NCI-H1105 treated with DMSO at 0.1 percent for 48 hours (cell line): ENCODE measurements around the gene CNRIP1.
"Not testable (repeated sequence)": the region's sequence is repeated elsewhere in the genome, so short reads cannot be mapped to it uniquely, and the experiment has no call there.

Experiments used
- DNase-seq: peaks from one replicate; lab custom pipeline; 2025; lab: John Stamatoyannopoulos, UW

CNRIP1 gene

DNA sequence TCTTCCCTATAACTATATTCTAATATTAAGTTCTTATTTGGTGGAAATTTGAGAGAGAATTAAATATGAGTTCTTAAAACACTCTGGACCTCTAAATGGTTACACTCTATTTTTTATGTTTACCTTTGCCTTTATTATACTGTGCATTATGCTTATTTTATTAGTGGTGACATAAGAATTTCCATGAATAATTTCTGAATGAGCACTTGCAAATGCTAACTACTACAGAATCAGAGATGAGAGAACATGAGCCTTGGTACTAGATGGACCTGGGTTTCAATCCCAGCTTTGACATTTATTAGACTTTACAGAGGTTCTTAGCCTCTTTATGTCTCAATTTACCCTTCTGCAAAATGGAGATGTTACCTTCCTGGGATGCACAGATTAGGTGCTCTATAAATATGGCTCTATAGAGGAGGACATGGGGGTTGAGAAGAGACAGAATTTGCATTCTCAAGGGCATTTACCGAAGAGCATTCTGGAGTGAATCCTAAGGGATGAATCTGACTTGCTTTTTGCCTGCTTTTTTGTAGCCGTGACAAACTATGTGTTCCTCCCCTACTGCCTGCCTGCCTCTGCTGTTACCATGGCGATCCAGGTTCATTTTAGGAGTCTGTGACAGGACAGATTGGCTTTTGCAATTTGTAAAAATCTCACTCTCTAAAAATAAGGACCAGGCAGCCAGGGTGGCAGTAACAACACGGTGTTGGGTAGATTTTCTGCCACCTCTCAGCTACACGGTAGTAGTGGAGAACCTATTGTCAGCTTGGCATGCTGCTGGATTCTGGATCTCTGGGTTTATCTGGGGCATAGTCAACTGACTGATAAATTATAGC lies 20.7 kb upstream of the CNRIP1 start:
- no peak for DNase-seq

DNA sequence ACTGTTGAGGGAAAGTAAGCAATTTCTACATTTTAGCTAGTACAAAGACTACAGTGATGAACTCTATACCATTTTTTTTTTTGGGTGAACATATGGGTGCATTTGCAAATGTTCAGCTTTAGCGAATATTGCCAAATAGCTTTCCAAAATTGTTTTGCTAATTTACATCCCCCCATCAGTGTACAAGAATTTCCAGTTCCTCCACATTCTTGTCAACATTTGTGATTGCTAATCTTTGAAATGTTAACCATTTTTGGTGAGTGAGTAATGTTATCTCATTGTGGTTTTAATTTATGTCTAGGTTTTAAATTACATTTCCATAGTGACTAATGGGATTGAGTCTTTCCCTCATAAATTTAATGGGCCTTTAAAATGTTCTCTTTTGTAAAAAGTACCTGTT lies 16.4 kb upstream of the CNRIP1 start:
- no peak for DNase-seq

DNA sequence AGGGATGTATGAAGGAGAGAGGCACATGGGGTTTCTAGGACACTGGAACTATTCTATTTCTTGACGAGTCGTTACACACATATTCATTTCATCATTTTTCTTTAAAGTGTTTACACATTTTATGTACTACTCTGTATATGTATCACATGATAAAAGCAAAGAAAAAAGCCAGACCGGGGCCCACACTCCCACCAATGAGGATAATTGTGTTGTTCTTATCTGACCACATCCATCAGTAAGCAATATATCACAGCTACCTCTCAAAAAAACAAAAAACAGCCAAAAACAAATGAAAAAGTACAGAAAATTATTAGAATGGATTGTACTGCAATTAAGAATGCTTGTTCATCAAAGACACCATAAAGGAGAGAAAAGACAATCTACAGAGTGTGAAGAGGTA lies 14.2 kb upstream of the CNRIP1 start:
- no peak for DNase-seq

DNA sequence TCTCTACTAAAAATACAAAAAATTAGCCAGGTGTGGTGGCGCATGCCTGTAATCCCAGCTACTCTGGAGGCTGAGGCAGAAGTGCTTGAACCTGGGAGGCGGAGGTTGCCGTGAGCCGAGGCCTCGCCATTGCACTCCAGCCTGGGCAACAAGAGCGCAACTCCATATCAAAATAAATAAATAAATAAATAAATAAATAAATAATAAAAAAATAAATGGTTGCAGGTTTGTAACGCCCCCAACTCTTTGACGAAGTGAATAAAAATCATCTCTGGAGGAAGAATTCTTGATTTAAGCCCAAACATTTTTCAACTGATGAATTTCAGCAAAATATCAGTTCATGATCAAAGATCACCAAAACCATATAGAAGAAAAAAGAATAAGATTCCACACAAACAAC lies 13.3 kb upstream of the CNRIP1 start:
- DNase-seq: no peak

DNA sequence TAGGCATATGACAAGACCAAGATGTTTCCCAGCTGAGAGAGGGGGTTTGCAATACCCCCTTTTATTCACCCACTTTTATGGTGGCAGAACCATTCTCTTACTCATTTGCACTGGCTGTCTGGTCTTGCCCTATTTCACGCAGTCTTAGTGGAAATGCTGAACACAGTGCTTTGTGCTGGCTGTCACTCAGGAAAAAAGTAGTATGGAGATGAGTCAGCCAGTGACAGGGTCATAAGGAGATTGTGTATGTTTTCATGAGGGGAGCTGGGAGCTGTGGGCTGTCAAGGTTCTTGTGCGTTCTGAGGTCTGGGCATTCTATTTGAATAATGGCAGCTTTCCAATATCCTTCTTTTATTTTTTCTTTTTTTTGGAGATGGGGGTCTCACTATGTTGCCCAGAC lies 10.9 kb upstream of the CNRIP1 start:
- no peak for DNase-seq

DNA sequence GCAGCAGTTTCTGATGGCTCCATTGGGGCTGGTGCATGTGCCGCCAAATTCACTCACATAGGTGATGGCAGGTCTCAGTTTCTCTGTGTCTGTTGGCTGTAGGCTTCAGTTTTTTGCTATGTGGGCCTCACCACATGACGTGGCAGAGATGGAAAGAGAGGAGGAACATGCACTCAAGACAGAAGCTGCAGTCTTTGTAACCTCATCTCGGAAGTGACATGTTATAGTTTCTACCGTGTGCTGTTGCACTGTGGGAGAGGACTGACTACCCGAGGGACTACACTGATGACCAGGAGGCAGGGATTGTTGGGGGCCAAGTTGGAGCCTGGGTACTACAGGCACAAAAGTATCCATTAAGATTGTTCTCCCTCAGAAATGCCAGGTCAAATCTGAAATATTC lies 9.2 kb upstream of the CNRIP1 start:
- DNase-seq: no peak

DNA sequence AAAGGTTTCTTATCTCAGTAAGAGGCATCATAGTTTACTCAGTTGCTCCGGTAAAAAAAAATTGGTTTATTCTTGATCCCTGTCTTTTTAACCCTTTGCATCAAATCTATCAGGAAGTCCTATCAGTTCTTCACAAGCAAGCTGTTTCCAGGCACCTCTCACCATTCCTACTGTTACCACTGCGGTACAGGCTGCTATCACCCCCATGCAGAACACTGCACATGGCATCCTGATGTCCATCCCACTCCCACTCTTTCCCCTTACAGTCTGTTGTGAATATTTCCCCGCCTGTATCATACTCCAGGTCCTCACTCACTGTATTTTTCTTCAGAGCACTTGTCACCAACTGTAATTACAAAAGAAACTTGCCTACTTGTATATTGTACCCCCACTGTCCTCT lies 5.3 kb upstream of the CNRIP1 start:
- no peak for DNase-seq

DNA sequence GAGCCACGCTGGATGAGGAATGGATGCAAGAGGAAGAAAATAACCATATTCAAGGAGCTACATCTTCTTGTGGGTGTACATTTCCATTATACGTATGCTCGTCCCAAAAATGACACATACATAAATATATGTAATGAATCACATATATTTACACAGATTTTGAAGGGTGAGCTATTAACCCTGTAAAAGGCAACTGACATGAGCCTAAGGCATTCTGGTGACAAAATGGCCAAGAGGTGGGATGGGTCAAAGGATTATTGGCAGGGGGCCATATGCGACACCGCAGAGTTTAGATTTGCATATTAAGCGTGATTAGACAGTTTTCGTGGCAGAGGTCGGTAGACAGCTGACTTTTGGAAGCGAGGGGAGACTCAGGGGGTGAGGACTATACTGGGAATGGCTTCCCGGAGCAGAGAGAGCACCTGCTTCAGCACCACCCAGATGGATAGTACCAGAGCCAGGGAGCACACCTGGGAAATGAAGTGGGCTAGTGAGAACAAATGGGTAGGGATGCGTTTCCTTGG lies 431 bp upstream of the CNRIP1 start:
- peak; percentile 81 for DNase-seq

DNA sequence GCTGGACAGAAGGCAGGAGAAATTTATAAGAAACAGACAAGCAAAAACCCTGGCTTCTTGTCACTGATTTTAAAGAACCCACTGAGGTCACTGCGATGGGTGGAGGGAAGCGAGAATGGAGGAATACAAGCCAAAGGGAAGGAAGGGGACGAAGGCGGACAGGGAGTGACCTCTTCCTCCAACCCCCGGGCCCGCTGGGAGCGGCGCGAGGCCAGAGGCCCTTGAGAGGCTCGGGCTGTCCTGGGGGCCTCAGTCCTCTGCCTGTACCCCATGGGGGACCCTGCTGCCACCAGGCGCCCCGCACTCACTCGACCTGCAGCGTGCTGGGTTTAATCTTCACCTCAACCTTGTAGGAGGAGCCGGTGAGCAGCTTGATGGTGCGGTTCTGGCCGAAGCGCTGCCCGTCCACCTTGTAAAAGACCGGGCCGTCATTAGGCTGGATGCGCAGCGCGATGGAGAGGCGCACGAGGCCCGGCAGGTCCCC lies 793 bp downstream of the CNRIP1 start:
- no peak for DNase-seq

DNA sequence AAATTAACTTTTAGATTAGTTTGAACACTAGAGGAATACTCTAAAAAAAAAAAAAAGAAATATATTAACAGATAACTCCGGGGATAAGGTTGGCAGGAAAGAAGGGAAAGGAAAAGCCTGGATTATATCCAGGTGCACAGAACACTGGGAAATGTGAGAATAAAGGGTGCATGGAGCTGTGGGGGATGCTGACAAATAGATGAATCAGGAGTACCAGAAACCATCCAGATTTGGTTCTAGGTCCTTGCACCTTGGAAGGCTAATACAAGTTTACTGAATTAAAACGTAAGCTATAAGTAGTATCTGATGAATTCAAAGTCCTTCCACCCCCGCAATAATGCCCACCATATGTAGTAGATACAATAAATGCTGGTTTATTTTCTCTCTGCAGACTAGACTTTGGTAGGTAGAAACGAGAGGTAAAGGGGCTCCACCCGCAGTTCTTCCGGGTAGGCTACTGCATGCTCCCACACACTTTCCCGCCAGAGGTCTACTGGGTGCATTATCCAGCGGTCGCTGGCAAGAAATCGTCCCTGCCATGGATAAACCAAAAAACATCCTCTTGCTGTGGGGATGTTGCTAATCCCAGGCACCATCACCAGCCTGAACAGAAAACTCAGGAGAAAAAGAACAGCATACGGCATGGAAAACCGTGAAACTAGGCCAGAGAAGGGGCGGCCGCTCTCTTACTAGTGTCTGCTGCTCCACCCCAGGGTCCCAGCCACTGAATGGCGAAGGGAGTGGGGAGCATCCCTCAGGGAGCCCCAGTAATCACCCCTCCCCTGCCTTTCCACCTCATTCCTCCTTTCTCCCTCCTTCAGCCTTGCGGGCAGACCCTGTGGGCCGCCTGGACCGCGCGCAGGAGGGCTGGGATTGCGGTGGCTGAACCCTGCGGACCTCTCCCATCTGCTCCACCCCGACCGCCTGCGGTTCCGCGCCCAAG lies 1.5 kb downstream of the CNRIP1 start:
- no peak for DNase-seq

DNA sequence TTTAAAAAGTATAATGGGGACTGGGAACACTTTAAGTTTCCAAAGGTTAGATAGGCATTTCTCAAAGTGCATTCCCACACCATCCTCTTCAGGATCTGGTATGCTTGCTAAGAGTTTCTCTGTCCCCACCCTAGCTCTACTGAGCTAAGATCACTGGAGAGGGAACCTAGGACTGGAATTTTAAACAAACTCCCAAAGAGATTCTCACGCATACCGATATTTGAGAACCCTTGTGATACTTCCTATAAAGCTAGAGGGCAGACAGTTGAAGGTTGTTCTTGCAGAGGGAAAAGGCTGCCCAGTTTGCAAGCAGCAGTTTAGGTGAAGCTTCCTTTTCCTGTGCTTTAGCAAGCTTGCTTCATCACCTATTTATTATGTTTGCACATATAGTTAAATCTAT lies 3.6 kb downstream of the CNRIP1 start:
- no peak for DNase-seq

DNA sequence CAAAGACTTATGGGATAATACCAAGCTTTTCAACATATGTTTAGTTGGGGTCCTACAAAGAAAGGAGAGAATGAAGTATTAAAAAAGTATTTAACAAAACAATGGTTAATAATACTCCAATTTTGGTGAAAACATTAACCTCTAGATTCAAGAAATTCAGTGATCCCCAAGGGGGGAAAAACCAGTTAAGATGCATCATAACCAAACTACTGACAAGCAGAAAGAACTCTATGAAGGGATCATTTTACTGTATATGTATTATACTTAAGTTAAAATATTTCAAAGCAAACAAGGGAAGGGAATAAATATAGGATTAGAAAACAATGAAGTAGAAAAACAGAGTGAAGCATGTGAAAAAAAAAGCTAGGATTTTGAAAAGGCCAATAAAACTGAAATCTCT lies 8.7 kb downstream of the CNRIP1 start:
- no peak for DNase-seq

DNA sequence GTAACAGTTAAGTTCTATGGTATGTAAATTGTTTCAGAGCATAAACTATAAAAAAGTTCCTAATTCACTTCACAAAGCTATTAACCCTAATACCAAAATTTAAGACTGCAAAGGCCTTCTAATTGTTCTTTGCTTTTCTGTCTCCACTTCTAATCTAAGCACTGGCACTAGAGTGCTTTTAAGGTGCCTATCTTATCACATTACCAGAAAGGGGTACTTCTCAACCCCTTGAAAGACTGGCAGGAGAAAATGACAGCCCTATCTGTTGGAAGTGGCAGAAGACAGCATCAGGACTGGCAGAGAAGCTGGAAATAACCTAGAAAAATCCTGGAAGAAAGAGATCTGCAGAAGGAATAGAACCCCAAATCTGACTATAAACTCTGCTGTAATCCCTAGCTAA lies 10.3 kb downstream of the CNRIP1 start:
- no peak for DNase-seq

DNA sequence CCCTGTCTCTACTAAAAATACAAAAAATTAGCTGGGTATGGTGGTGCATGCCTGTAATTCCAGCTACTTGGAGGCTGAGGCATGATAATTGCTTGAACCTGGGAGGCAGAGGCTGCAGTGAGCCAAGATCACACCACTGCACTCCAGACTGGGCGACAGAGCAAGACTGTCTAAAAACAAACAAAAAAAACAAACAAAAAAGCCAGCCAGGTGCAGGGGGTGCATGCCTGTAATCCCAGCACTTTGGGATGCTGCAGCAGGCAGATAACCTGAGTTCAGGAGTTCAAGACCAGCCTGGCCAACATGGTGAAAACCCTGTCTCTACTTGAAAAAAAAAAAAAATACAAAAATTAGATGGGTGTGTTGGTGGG lies 15.9 kb downstream of the CNRIP1 start:
- DNase-seq: not testable (repeated sequence)

DNA sequence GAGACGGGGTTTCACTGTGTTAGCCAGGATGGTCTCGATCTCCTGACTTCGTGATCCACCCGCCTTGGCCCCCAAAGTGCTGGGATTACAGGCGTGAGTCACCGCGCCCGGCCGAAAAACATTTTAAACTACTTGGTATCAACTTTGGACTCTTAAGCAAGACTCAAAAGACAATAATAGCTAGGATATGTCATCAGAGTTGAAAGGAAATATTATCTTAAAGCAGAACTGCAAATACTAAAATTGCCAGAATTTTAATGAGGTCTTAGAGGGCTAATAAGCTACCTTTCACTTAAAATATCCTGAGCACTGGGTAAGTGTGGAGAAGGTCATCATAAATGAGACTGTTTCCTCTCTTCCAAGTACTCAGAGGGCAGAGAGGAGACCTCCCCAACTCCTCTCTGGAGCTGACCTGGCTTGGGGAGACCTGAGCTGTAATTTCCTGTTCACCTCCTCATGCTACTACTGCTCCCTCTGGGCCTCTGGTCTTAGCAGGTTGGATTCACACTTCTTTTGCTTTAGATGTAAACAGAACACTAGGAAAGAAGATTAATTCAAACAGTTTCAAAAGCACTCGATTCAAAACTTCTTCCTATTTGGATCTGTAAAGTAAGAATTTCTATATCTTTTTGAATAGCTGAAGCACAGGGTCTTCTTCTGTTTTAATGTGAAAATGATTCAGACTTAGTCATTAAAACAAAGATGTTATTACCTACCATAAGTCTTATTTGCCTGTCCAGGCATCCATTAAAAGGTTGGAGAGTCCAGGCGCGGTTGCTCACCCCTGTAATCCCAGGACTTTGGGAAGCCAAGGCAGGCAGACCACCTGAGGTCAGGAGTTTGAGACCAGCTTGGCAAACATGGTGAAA lies 16.5 kb downstream of the CNRIP1 start:
- DNase-seq: no peak

DNA sequence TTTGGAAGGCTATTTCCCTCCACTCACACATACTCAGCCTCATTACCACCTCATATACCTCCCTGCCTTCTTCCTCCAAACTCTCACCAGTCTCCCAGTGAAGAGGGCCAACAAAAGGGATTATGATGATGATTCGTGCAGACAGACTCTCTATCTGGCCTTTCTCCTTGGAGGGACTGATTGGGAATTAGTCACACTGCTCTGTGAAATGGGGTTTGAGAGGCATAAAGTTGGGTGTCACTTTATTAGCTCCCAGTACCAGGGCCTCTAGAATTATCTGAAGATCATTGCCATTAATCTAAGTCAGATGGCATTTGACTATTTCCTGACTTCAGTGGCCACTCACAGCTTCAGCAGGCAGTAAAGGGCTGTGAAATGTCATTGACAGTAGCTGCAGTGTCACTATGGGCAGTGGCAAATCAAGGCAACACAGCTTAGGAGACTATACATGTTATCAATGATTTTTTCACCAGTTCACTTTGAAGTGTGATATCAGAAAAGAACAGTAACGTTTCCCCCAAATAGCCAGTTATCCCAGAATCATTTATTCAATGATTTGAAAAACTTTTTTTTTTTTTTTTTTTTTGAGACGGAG lies 17.4 kb downstream of the CNRIP1 start:
- no peak for DNase-seq

DNA sequence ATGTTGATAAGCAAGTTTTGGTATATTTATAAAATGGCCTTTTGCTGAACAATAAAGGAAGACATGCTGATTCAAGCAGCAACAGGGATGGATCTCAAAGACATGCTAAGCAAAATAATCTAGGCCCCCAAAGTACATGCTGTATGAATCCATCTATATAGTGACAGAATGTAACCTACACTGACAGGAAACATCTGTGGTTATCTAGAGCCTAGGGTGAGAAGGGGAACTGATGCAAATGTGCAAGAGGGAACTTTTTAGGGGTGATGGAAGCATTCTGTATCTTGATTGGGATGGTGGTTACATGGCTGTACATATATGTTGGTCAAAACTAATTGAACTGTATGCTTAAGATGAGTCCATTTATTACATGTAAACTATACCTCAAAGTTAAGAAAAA lies 24.2 kb downstream of the CNRIP1 start:
- DNase-seq: no peak

DNA sequence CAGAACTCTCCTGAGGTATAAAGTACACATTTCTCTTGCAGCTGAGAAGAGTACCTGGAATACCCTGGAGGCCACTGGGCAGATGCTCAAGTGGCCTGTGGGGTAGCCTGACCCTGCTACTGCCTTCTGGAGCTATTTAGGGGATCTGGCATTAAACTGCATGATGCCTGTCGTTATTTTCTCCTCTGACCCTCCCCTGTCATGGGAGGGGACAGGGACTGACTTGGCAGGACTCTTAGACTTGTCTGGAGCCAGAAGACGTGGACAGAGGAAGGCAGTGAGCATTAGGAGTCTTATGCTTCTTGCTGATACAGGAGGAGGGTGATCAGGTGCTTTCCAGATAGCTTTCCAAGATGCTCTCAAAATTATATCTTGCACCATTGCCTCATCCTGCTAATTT lies 24.8 kb downstream of the CNRIP1 start:
- no peak for DNase-seq

DNA sequence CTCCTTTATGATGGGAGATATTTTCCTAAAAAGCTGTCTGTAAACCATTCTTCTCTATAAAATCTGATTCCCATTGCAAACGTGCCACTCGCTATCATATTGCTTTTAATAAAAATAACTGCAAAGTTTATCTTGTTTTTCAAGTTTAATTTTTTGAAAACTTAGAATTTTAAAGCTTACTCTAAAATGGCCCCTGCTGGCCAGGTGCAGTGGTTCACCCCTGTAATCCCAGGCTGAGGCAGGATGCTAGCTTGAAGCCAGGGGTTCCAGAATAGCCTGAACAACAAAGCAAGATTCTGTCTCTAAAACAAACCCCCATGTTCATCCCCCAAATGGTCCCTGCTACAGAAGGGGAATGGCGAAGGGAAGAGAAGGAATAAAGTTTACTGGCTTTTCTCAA lies 25.6 kb downstream of the CNRIP1 start:
- DNase-seq: no peak

DNA sequence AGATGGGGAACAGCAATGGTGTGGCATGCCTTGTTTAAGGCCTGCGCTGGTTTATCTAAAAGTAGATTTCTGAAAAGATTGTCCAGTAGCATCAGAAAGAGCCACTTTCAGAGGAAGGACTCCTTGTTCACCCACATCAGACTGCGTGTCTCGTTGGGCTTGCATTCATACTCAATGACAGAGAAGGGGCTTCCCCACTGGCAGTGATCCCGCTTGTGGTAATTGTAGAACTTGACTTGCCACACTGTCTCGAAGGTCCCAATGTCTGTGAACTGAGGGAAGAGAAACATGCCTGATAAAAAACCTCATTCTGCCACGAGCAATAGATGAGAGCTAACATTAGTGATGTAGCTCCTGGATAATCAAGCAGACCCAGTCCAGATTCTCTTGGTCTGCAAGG lies 26.0 kb downstream of the CNRIP1 start:
- DNase-seq: no peak

DNA sequence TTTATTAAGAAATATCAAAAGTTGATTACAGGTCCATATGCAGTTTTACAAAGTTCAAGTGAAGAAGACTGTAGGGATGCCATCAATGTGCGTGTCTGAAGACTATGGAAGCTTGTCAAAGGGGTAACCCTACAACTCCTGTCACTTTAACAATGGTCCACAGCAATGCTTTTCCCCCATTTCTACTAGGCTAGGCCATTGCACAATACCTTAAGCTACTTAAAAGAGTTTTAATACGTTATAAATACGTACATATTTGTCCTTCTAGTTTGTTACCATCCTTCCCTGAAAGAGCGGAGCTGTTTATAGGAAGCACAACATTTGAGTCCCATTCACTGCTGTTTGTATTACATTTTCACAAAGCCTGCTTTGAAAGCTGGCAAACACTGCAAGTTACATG lies 26.7 kb downstream of the CNRIP1 start:
- DNase-seq: no peak
